SK-N-MC (cell line): ENCODE data around the gene CAMTA1.

Experiments used
- EZH2 ChIP-seq: fragments of 200-600 bp; sonication (generic); IDR thresholded peaks from one replicate; pipeline ENCODE4 v1.6.1; 2017; ENCODE audit warnings: antibody characterized with exemption
- POLR2AphosphoS5 ChIP-seq: IDR thresholded peaks from 2 replicates; pipeline ENCODE4 v1.6.1; 2012; ENCODE audit warnings: mild to moderate bottlenecking, low read depth, low read length, borderline replicate concordance

DNA sequence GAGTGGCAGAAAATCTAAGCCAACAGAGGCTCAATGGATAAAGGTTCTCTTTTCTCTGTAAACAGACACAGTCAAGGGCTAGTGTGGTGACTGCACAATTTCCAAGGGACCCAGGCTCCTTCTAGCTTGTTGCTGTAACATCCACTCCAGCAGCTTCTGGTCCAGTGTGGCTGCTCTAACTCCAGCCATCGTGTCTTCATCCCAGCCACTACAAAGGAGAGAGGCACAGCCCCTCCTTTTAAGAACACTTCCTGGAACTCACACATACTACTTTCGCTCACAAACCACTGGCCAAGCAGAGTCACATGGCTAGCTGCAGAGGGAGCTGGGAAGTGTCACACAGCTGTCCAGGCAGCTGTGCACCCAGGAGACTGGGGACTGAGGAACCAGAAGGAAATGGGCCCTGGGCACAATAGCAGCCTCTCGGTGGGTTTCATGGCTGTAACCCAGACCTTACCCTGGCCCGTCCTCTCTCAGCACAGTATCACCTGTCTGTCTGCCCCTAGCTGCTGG, 797.3 kb downstream of the CAMTA1 start:
- no peak for TF ChIP-seq POLR2AphosphoS5
- TF ChIP-seq EZH2, result no peak
